Stimulated activated memory B cell treated with anti-CD40 and anti-IgM and Interleukin-4, amounts not matched to agents 10 μg/mL and 1 μg/mL and 100 μg/mL, for 72 hours (primary cell): ENCODE data around the gene RAB26.

Source experiments
- ATAC-seq: fragments of 150-1000 bp; cut with Tn5 transposase; 2 replicates; pipeline ENCODE4 v1.10.0; 2021
- H3K27ac Mint-ChIP-seq: one replicate; pipeline ENCODE4 v1.8.0; 2022; ENCODE audit warnings: mild to moderate bottlenecking, mixed read lengths
- H3K27me3 Mint-ChIP-seq: one replicate; pipeline ENCODE4 v1.8.0; 2022; ENCODE audit warnings: mixed read lengths
- H3K36me3 Mint-ChIP-seq: one replicate; pipeline ENCODE4 v1.8.0; 2022; ENCODE audit warnings: mixed read lengths
- H3K4me1 Mint-ChIP-seq: one replicate; pipeline ENCODE4 v1.8.0; 2022; ENCODE audit warnings: mixed read lengths
- H3K4me3 Mint-ChIP-seq: one replicate; pipeline ENCODE4 v1.8.0; 2022; ENCODE audit warnings: mild to moderate bottlenecking, moderate library complexity, mixed read lengths
- H3K9me3 Mint-ChIP-seq: one replicate; pipeline ENCODE4 v1.8.0; 2022; ENCODE audit warnings: mixed read lengths

Gene RAB26

GRCh38 chr16:2159175-2159838 lies 10.9 kb downstream of the RAB26 start:
- H3K36me3 Mint-ChIP-seq: peaks cover 1% of the 10 kb centered on the region
- peaks cover 59% of the 10 kb centered on the region for H3K4me1 Mint-ChIP-seq
- H3K27me3 Mint-ChIP-seq: no peaks in the 10 kb centered on the region
- no peak for ATAC-seq
- H3K9me3 Mint-ChIP-seq: no peaks in the 10 kb centered on the region
- peak overlapping the region; percentile 84 for H3K27ac Mint-ChIP-seq
- H3K4me3 Mint-ChIP-seq: peak overlapping the region; percentile 57

GRCh38 chr16:2160915-2161551 lies 12.6 kb downstream of the RAB26 start:
- peak; percentile 54 for ATAC-seq
- H3K4me1 Mint-ChIP-seq: peaks cover 58% of the 10 kb centered on the region
- peak overlapping the region; percentile 82 for H3K27ac Mint-ChIP-seq
- peak overlapping the region; percentile 70 for H3K4me3 Mint-ChIP-seq
- no peaks in the 10 kb centered on the region for H3K27me3 Mint-ChIP-seq
- H3K9me3 Mint-ChIP-seq: no peaks in the 10 kb centered on the region
- H3K36me3 Mint-ChIP-seq: peaks cover 3% of the 10 kb centered on the region

GRCh38 chr16:2161911-2162310 lies 13.5 kb downstream of the RAB26 start:
- Mint-ChIP-seq H3K4me3 (no peak overlapping the region), H3K4me1 (peaks cover 49% of the 10 kb centered on the region), H3K27ac (peak overlapping the region; percentile 82), H3K36me3 (peaks cover 6% of the 10 kb centered on the region), H3K9me3 (no peaks in the 10 kb centered on the region), H3K27me3 (no peaks in the 10 kb centered on the region)
- ATAC-seq: no peak

GRCh38 chr16:2162676-2163118 lies 14.3 kb downstream of the RAB26 start:
- no peak overlapping the region for H3K4me3 Mint-ChIP-seq
- no peak for ATAC-seq
- peaks cover 41% of the 10 kb centered on the region for H3K4me1 Mint-ChIP-seq
- H3K27ac Mint-ChIP-seq: peak overlapping the region; percentile 82
- peaks cover 7% of the 10 kb centered on the region for H3K36me3 Mint-ChIP-seq
- H3K9me3 Mint-ChIP-seq: no peaks in the 10 kb centered on the region
- no peaks in the 10 kb centered on the region for H3K27me3 Mint-ChIP-seq

GRCh38 chr16:2163211-2163881 lies 14.9 kb downstream of the RAB26 start:
- no peak overlapping the region for H3K4me3 Mint-ChIP-seq
- peaks cover 13% of the 10 kb centered on the region for H3K36me3 Mint-ChIP-seq
- no peaks in the 10 kb centered on the region for H3K27me3 Mint-ChIP-seq
- H3K27ac Mint-ChIP-seq: peak overlapping the region; percentile 82
- peaks cover 35% of the 10 kb centered on the region for H3K4me1 Mint-ChIP-seq
- ATAC-seq: no peak
- H3K9me3 Mint-ChIP-seq: no peaks in the 10 kb centered on the region

GRCh38 chr16:2165861-2166260 lies 17.4 kb downstream of the RAB26 start:
- H3K9me3 Mint-ChIP-seq: no peaks in the 10 kb centered on the region
- peaks cover 14% of the 10 kb centered on the region for H3K36me3 Mint-ChIP-seq
- peak overlapping the region; percentile 73 for H3K27ac Mint-ChIP-seq
- no peak overlapping the region for H3K4me3 Mint-ChIP-seq
- ATAC-seq: no peak
- peaks cover 15% of the 10 kb centered on the region for H3K4me1 Mint-ChIP-seq
- no peaks in the 10 kb centered on the region for H3K27me3 Mint-ChIP-seq

- Mint-ChIP-seq H3K27me3 (no peaks in the 10 kb centered on the region), H3K9me3 (no peaks in the 10 kb centered on the region), H3K4me3 (no peak overlapping the region), H3K36me3 (peaks cover 14% of the 10 kb centered on the region), H3K27ac (peak overlapping the region; percentile 73), H3K4me1 (peaks cover 9% of the 10 kb centered on the region)
- ATAC-seq: no peak
Observed at GRCh38 chr16:2166263-2167067, 18.0 kb downstream of the RAB26 start.

- H3K36me3 Mint-ChIP-seq: peaks cover 19% of the 10 kb centered on the region
- H3K27me3 Mint-ChIP-seq: no peaks in the 10 kb centered on the region
- no peaks in the 10 kb centered on the region for H3K9me3 Mint-ChIP-seq
- peaks cover 2% of the 10 kb centered on the region for H3K4me1 Mint-ChIP-seq
- ATAC-seq: no peak
- no peak overlapping the region for H3K27ac Mint-ChIP-seq
- H3K4me3 Mint-ChIP-seq: no peak overlapping the region
Observed at GRCh38 chr16:2167068-2167638, 18.7 kb downstream of the RAB26 start.

- H3K4me1 Mint-ChIP-seq: no peaks in the 10 kb centered on the region
- no peaks in the 10 kb centered on the region for H3K9me3 Mint-ChIP-seq
- no peak overlapping the region for H3K4me3 Mint-ChIP-seq
- H3K27me3 Mint-ChIP-seq: no peaks in the 10 kb centered on the region
- peaks cover 39% of the 10 kb centered on the region for H3K36me3 Mint-ChIP-seq
- no peak overlapping the region for H3K27ac Mint-ChIP-seq
- no peak for ATAC-seq
Observed at GRCh38 chr16:2170080-2170479, 21.7 kb downstream of the RAB26 start.

GRCh38 chr16:2170587-2171435 lies 22.4 kb downstream of the RAB26 start:
- no peaks in the 10 kb centered on the region for H3K9me3 Mint-ChIP-seq
- no peaks in the 10 kb centered on the region for H3K27me3 Mint-ChIP-seq
- peaks cover 43% of the 10 kb centered on the region for H3K36me3 Mint-ChIP-seq

GRCh38 chr16:2171601-2172178 lies 23.3 kb downstream of the RAB26 start:
- H3K9me3 Mint-ChIP-seq: no peaks in the 10 kb centered on the region
- no peaks in the 10 kb centered on the region for H3K4me1 Mint-ChIP-seq
- peaks cover 43% of the 10 kb centered on the region for H3K36me3 Mint-ChIP-seq
- no peak overlapping the region for H3K27ac Mint-ChIP-seq
- ATAC-seq: no peak
- no peaks in the 10 kb centered on the region for H3K27me3 Mint-ChIP-seq
- no peak overlapping the region for H3K4me3 Mint-ChIP-seq

More at GRCh38 chr16:2170587-2171435, 22.4 kb downstream of the RAB26 start:
- H3K27ac Mint-ChIP-seq: no peak overlapping the region
- no peak for ATAC-seq
- H3K4me3 Mint-ChIP-seq: no peak overlapping the region
- H3K4me1 Mint-ChIP-seq: no peaks in the 10 kb centered on the region

- peaks cover 51% of the 10 kb centered on the region for H3K36me3 Mint-ChIP-seq
- no peaks in the 10 kb centered on the region for H3K9me3 Mint-ChIP-seq
- H3K27ac Mint-ChIP-seq: no peak overlapping the region
- H3K4me3 Mint-ChIP-seq: no peak overlapping the region
- H3K27me3 Mint-ChIP-seq: no peaks in the 10 kb centered on the region
- no peaks in the 10 kb centered on the region for H3K4me1 Mint-ChIP-seq
- ATAC-seq: no peak
Observed at GRCh38 chr16:2172688-2173335, 24.4 kb downstream of the RAB26 start.

GRCh38 chr16:2173366-2173765 lies 24.9 kb downstream of the RAB26 start:
- no peaks in the 10 kb centered on the region for H3K4me1 Mint-ChIP-seq

More at GRCh38 chr16:2173366-2173765, 24.9 kb downstream of the RAB26 start:
- Mint-ChIP-seq H3K27ac (no peak overlapping the region), H3K9me3 (no peaks in the 10 kb centered on the region), H3K4me3 (no peak overlapping the region), H3K36me3 (peaks cover 46% of the 10 kb centered on the region), H3K27me3 (no peaks in the 10 kb centered on the region)
- ATAC-seq: no peak
